HUES64 (cell line): ENCODE results near the gene PDE6C.

Experiments used
- H3K27ac ChIP-seq: 2 replicates; pipeline ENCODE4 v1.7.0; 2013; ENCODE audit warnings: low read depth, low read length, inconsistent platforms
- H3K27me3 ChIP-seq: 2 replicates; pipeline ENCODE4 v1.6.1; 2013; ENCODE audit warnings: mild to moderate bottlenecking, low read length; ENCODE audit not compliant: insufficient read depth
- H3K36me3 ChIP-seq: 2 replicates; pipeline ENCODE4 v1.6.1; 2013; ENCODE audit warnings: mild to moderate bottlenecking, low read length; ENCODE audit not compliant: insufficient read depth
- H3K4me1 ChIP-seq: 2 replicates; pipeline ENCODE4 v1.6.1; 2013; ENCODE audit warnings: mild to moderate bottlenecking, low read length, moderate library complexity; ENCODE audit not compliant: insufficient read depth
- H3K4me3 ChIP-seq: 2 replicates; pipeline ENCODE4 v1.5.1; 2013; ENCODE audit warnings: mild to moderate bottlenecking, low read length, moderate library complexity
- H3K9ac ChIP-seq: 2 replicates; pipeline ENCODE4 v1.6.1; 2013; ENCODE audit warnings: mild to moderate bottlenecking, low read depth, low read length
- H3K9me3 ChIP-seq: 2 replicates; pipeline ENCODE4 v1.6.1; 2013; ENCODE audit warnings: low read depth, low read length; ENCODE audit not compliant: insufficient read depth
- WGBS: fragments of 150-250, 120-280 bp; methylation state at CpG from one replicate; pipeline ENCODE4 v1.1.7; 2013; ENCODE audit warnings: missing lambda C conversion rate; 5-methylcytosine and 5-hydroxymethylcytosine counted together

Gene PDE6C

GRCh38 chr10:93604146-93604545, 8.2 kb upstream of the PDE6C start:
- H3K36me3 ChIP-seq: no peaks in the 10 kb centered on the region

GRCh38 chr10:93608421-93608820, 3.9 kb upstream of the PDE6C start:
- H3K27ac ChIP-seq: no peak overlapping the region
- 88% methylated on average over 3 of the region's 3 CpGs for WGBS

More at GRCh38 chr10:93604146-93604545, 8.2 kb upstream of the PDE6C start:
- Histone ChIP-seq H3K27me3 (peaks cover 64% of the 10 kb centered on the region), H3K9ac (no peak overlapping the region), H3K4me3 (no peak overlapping the region), H3K9me3 (no peaks in the 10 kb centered on the region), H3K4me1 (no peaks in the 10 kb centered on the region; the same call in 1 of the 2 replicates), H3K27ac (no peak overlapping the region)
- WGBS: 94% methylated on average over 2 of the region's 2 CpGs

GRCh38 chr10:93613126-93613525, 789 bp downstream of the PDE6C start:
- Histone ChIP-seq H3K4me3 (no peak overlapping the region), H3K27me3 (no peaks in the 10 kb centered on the region), H3K36me3 (no peaks in the 10 kb centered on the region), H3K9me3 (no peaks in the 10 kb centered on the region), H3K4me1 (no peaks in the 10 kb centered on the region), H3K9ac (no peak overlapping the region), H3K27ac (no peak overlapping the region)
- WGBS: 91% methylated on average over 3 of the region's 3 CpGs

More at GRCh38 chr10:93608421-93608820, 3.9 kb upstream of the PDE6C start:
- H3K27me3 ChIP-seq: peaks cover 21% of the 10 kb centered on the region
- no peaks in the 10 kb centered on the region for H3K4me1 ChIP-seq
- no peak overlapping the region for H3K9ac ChIP-seq
- H3K9me3 ChIP-seq: no peaks in the 10 kb centered on the region
- no peak overlapping the region for H3K4me3 ChIP-seq
- no peaks in the 10 kb centered on the region for H3K36me3 ChIP-seq

- Histone ChIP-seq H3K27ac (no peak overlapping the region), H3K36me3 (no peaks in the 10 kb centered on the region), H3K4me3 (no peak overlapping the region), H3K9ac (no peak overlapping the region), H3K4me1 (no peaks in the 10 kb centered on the region), H3K27me3 (no peaks in the 10 kb centered on the region), H3K9me3 (no peaks in the 10 kb centered on the region)
- 91% methylated on average over 7 of the region's 7 CpGs for WGBS
These were observed 1.9 kb downstream of the PDE6C start for GRCh38 chr10:93614101-93614825.

GRCh38 chr10:93615576-93616235, 3.4 kb downstream of the PDE6C start:
- Histone ChIP-seq H3K27ac (no peak overlapping the region), H3K9me3 (no peaks in the 10 kb centered on the region), H3K9ac (no peak overlapping the region), H3K36me3 (no peaks in the 10 kb centered on the region), H3K4me3 (no peak overlapping the region), H3K27me3 (no peaks in the 10 kb centered on the region), H3K4me1 (no peaks in the 10 kb centered on the region)
- WGBS: 96% methylated on average over 8 of the region's 9 CpGs

- no peaks in the 10 kb centered on the region for H3K9me3 ChIP-seq
- H3K27me3 ChIP-seq: no peaks in the 10 kb centered on the region
- no peak overlapping the region for H3K27ac ChIP-seq
- H3K36me3 ChIP-seq: no peaks in the 10 kb centered on the region
- WGBS: 85% methylated on average over 7 of the region's 7 CpGs
- no peak overlapping the region for H3K4me3 ChIP-seq
- no peaks in the 10 kb centered on the region for H3K4me1 ChIP-seq
- no peak overlapping the region for H3K9ac ChIP-seq
These were observed 8.6 kb downstream of the PDE6C start for GRCh38 chr10:93620925-93621324.

- no peak overlapping the region for H3K4me3 ChIP-seq
- no peak overlapping the region for H3K9ac ChIP-seq
- WGBS: 86% methylated on average over 1 of the region's 1 CpG
- H3K27ac ChIP-seq: no peak overlapping the region
- no peaks in the 10 kb centered on the region for H3K9me3 ChIP-seq
- H3K27me3 ChIP-seq: no peaks in the 10 kb centered on the region
- H3K4me1 ChIP-seq: no peaks in the 10 kb centered on the region
- no peaks in the 10 kb centered on the region for H3K36me3 ChIP-seq
These were observed 10.6 kb downstream of the PDE6C start for GRCh38 chr10:93622942-93623341.

- Histone ChIP-seq H3K4me3 (no peak overlapping the region), H3K27me3 (no peaks in the 10 kb centered on the region), H3K27ac (no peak overlapping the region), H3K36me3 (no peaks in the 10 kb centered on the region), H3K9ac (no peak overlapping the region), H3K9me3 (no peaks in the 10 kb centered on the region), H3K4me1 (no peaks in the 10 kb centered on the region)
- 76% methylated on average over 4 of the region's 4 CpGs for WGBS
These were observed 16.5 kb downstream of the PDE6C start for GRCh38 chr10:93628858-93629257.

GRCh38 chr10:93629647-93630305, 17.4 kb downstream of the PDE6C start:
- no peaks in the 10 kb centered on the region for H3K9me3 ChIP-seq
- H3K27ac ChIP-seq: no peak overlapping the region
- no peaks in the 10 kb centered on the region for H3K36me3 ChIP-seq
- no peak overlapping the region for H3K4me3 ChIP-seq
- no peaks in the 10 kb centered on the region for H3K4me1 ChIP-seq
- WGBS: 69% methylated on average over 7 of the region's 7 CpGs
- H3K9ac ChIP-seq: no peak overlapping the region
- H3K27me3 ChIP-seq: no peaks in the 10 kb centered on the region

- H3K27me3 ChIP-seq: no peaks in the 10 kb centered on the region
These were observed 18.6 kb downstream of the PDE6C start for GRCh38 chr10:93630625-93631557.

More at GRCh38 chr10:93630625-93631557, 18.6 kb downstream of the PDE6C start:
- Histone ChIP-seq H3K9ac (no peak overlapping the region), H3K27ac (no peak overlapping the region), H3K36me3 (no peaks in the 10 kb centered on the region), H3K4me3 (no peak overlapping the region), H3K9me3 (no peaks in the 10 kb centered on the region), H3K4me1 (no peaks in the 10 kb centered on the region)
- WGBS: 87% methylated on average over 15 of the region's 15 CpGs
